GM12875 (cell line): ENCODE measurements around the gene LNX1.

Experiments used
- H3K4me3 ChIP-seq: one replicate; pipeline ENCODE4 v1.5.1; 2011; ENCODE audit warnings: low read depth, low read length, control low read depth
- CTCF ChIP-seq: IDR thresholded peaks from 2 replicates; pipeline ENCODE4 v1.5.1; 2011; ENCODE audit warnings: low read depth, mild to moderate bottlenecking, control low read depth, inconsistent platforms, low read length, moderate library complexity, borderline replicate concordance; ENCODE audit not compliant: insufficient read depth

Gene LNX1

DNA sequence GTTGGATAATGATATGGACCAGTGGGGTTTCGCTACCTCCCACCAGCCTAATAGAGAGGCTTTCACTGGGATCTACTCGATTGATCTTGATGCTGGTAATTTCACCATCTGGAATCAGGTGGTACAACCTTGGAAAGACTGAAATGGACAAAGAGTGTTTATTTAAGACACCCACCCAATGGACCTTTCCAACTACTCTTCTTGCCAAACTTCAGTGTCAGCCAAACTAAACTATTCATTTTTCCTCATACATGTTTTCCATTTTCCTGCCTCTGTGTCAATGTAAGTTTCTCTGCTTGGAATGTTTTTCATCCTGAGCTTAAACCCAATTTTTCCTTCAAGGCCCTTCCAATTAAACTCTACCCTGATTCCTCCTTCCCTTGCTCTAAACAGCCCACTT, 92.6 kb downstream of the LNX1 start:
- H3K4me3 ChIP-seq: no peak overlapping the region
- no peak for TF ChIP-seq CTCF

DNA sequence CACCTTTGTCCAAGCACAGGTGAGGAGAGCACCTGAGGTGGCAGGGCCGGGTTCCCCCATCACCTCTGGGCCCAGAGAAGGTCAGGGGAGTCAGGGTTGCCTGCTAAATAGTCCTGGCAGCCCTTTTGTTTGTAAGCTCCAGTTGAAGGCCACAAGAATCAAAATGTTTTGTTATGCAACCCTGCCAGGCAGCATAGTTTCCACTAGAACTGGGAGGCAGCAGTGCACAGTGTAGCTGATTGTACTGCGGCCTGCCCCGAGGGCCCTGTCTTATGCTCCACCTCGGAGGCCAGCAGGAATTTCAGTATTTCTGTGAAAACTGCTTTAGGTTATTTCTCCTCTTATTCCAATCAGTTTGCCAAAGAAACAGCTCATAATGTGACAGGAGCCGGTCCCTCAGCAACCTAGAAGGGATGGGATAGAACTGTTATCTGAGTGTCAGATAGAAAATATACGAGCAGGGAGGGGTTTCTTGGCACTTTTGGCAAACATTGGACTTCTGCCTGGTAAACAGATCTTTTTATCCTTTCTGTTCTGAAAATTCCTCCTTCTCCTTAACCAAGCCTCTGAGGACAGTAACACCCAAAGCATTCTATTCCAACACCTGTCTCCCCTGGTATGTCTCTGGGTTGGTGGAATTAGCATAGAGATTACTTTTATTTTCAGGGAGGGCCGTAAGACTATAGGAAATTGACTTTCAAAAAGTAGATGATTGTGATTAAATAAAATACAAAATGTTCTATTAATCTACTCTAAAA, 93.6 kb downstream of the LNX1 start:
- no peak overlapping the region for H3K4me3 ChIP-seq
- TF ChIP-seq CTCF: no peak

GRCh38 chr4:53494851-53495250, 96.4 kb downstream of the LNX1 start:
- no peak overlapping the region for H3K4me3 ChIP-seq
- no peak for TF ChIP-seq CTCF

GRCh38 chr4:53490965-53491622, 100.2 kb downstream of the LNX1 start:
- TF ChIP-seq CTCF: peak; percentile 54
- H3K4me3 ChIP-seq: no peak overlapping the region

DNA sequence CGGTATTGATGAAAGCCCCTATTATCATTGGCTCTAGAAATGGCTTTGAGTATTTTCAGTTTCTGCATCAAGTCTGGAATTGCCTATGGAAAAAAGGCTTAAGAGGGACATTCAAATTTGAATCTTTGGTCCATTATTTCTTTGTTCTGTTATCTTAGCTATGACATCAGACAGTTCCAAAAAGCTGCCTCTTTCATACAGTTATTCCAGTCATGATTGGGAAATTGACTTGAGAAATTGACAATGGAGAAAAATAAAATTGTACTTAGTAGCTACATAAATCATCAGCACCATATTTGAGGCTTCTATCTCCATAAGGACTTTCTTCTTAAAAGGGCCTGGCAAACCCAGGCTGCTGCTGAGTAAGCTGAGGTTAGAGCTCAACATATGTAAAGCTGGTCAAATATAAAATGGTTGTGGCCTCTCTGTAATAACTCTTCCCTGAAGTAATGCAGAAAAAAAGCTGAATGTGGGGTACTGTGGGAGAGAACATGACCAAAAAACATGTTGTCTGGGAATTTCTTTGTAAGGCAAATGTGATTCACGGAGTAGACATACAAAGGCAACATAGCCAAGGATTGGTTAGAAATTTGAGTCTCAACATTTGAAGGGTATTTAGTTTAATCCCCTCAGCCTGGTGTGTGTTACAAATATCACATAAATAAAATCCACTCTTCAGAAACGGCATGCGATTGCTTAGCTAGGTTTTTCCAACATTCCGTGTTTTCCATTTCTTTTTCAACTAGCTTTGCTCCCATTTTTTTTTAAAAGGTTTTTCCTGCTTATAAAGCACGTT, 100.9 kb downstream of the LNX1 start:
- TF ChIP-seq CTCF: no peak

GRCh38 chr4:53489279-53489889, 101.9 kb downstream of the LNX1 start:
- TF ChIP-seq CTCF: no peak
- H3K4me3 ChIP-seq: no peak overlapping the region

More for the DNA sequence above, 100.9 kb downstream of the LNX1 start:
- no peak overlapping the region for H3K4me3 ChIP-seq
